ENCODE data around the gene BCAT1.
"Not testable (repeated sequence)": the region's sequence is repeated elsewhere in the genome, so short reads cannot be mapped to it uniquely, and the experiment has no call there.

The BCAT1 gene

GRCh38 chr12:24956351-24956750, 7.5 kb upstream of the BCAT1 start:
- DNase-seq = not testable (repeated sequence)

GRCh38 chr12:24955853-24956252, 7.0 kb upstream of the BCAT1 start:
- no peak for DNase-seq

DNA sequence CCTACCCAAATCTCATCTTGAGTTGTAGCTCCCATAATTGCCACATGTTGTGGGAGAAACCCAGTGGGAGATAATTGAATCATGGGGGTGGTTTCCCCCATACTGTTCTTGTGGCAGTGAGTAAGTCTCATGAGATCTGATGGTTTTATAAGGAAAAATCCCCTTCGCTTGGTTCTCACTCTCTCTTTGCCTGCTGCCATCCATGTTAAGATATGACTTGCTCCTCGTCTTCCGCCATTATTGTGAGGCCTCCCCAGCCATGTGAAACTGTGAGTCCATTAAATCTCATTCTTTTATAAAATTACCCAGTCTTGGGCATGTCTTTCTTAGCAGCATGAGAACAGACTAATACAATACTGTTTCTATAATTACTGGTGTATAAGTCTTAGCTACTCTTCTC, 6.5 kb upstream of the BCAT1 start:
- DNase-seq = no peak

GRCh38 chr12:24954261-24954660, 5.4 kb upstream of the BCAT1 start:
- DNase-seq = no peak

DNA sequence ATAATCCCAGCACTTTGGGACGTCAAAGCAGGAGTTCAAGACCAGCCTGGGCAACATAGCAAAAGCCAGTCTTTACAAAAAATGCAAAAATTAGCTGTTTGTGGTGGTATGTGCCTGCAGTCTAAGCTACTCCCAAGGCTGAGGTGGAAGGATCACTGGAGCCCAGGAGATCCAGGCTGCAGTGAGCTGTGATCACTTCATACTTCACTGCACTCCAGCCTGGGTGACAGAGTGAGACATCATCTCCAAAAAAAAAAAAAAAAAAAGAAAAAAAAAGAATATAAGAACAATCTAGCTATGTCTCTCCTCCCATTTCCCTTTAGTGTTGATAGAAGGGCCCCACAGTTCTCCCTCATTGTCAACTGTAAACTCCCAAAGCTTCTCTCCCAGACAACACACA, 3.5 kb upstream of the BCAT1 start:
- DNase-seq = no peak

- no peak for DNase-seq
Measured at GRCh38 chr12:24950231-24950834, 1.4 kb upstream of the BCAT1 start.

GRCh38 chr12:24948420-24948756, 513 bp downstream of the BCAT1 start:
- DNase-seq = no peak

DNA sequence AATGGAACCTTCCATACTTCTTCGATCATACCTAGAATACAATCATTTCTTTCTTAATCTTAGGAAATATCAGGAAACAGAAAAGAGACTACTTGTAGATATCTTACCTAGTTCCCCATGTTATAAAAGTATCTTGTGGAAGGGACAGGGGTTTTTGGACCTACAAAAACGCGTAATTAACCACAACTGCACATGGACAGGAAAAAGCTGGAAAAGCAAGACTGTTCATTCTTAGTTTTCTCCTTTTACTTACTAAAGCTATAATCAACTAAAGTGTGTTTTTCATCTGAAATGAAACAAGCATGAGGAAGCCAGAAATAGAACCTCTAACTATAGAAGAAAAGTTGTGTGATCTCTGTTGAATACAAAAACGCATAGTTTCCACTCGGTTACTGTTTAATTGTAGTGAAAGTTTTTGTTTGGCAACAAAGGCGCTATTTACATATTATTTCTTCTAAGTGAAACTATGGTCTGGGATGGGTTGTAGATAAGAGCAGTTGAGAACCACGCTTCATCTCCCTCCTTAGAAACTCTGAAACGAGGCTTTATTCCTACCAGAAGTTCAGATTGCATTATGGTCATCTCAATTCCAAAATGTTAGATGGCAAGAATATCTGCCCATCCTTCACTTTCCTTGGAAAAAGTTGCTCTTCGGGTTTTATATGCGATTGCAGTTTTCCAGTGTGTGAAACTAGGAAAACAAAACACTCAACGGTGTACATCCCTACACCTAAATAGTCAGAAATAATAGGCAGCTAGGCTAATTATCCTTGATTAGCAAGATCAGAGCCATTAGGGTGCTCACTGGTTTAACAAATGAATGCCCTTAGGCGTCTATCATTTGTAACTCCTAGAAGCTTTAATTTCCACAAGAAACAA, 1.1 kb downstream of the BCAT1 start:
- DNase-seq = no peak

DNA sequence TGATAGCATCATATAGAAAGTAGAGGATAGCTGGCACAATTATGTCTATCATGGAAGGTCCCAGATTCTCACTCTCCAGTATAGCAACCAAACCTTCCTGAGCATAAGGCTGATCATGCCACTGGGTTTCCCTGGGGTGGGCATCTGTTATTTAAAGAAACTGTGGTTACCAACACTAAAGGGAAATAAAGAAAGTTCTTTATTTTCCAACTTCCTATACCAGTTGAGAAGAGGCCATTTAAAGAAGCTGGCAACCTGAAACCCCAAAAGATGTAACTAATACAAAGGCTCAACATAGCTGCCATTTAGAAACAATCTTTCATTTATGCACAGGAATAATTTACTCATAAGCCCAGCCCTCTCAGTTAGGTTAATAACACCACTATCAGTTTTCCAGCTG, 3.1 kb downstream of the BCAT1 start:
- no peak for DNase-seq

DNA sequence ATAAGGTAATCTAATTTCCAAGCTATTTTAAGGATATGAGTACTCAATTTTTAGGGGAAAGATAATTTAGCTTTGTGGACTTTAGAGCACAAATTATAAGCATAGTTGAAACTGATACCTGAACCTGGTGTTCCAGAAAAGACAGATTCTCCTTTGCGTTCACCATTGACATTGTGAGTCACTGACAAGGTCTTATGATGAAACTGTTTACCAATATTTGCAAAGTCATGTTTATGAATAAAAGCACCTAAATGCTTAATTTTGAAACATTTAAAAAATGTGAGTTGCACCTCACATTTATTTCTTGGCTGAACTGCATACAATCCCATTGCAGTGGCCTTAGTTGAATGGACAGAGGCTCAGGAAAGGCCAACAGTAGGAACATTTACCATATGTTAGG, 3.9 kb downstream of the BCAT1 start:
- no peak for DNase-seq

- no peak for DNase-seq
Measured at GRCh38 chr12:24944601-24944975, 4.3 kb downstream of the BCAT1 start.

- DNase-seq = no peak
Measured at GRCh38 chr12:24943947-24944600, 4.8 kb downstream of the BCAT1 start.

DNA sequence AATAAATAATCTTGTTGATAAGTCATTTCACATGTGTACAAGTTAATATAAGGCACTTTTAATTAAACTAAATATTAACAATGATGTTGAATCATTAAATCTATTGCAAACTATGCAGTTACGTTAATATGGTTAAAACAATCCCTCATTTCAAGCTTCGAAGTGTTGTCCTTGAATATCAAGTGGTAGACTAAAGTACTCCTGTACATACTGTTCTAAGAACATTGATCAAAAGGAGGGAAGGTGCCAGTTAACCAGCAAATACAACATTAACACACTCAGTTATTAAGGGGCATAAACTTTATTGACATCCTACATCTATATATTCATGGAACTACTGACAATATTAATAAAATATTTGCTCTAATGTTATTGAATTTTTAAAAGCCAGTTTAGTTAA, 8.7 kb downstream of the BCAT1 start:
- DNase-seq = no peak

DNA sequence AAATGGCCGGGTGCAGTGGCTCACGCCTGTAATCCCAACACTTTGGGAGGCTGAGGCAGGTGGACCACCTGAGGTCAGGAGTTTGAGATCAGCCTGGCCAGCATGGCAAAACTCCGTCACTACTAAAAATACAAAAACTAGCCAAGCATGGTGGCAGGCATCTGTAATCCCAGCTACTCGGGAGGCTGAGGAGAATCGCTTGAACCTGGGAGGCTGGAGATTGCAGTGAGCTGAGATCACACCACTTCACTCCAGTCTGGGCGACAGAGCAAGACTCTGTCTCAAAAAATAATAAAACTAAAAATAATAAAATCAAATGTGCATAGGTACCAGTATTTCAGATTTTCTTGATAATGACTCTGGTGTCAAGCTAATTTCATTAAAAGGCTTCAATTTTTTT, 9.3 kb downstream of the BCAT1 start:
- DNase-seq = not testable (repeated sequence)

- DNase-seq = no peak
Measured at GRCh38 chr12:24938341-24938740, 10.6 kb downstream of the BCAT1 start.

GRCh38 chr12:24937553-24938244, 11.2 kb downstream of the BCAT1 start:
- no peak for DNase-seq

DNA sequence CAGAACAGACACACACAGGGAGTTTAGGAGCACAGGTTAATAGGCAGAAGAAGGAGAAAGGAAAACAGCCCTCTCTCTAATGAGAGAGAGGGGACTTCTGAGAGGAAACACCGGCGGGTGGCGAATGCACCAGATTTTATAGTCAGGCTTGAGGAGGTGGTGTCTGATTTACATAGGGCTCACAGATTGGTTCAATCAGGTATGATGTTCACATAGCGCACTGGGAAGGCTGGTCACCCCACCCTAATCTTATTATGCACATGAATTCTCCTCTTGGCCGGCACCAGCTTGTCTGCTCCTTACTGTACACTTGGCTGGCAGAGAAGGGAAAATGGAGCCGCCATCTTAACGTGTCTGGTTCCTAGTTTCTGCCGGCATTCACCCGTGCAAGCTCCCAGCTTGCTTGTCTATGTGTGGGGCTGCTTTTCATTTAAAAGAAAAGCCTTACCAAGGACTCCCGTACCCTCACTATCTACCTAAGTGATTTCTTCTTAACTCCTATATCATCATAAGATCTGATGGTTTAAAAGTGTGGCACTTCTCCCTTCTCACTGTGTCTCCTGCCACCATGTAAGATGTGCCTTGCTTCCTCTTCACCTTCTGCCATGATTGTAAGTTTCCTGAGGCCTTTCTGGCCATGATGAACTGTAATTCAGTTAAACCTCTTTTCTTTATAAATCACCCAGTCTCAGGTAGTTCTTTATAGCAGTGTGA, 15.1 kb downstream of the BCAT1 start:
- no peak for DNase-seq

DNA sequence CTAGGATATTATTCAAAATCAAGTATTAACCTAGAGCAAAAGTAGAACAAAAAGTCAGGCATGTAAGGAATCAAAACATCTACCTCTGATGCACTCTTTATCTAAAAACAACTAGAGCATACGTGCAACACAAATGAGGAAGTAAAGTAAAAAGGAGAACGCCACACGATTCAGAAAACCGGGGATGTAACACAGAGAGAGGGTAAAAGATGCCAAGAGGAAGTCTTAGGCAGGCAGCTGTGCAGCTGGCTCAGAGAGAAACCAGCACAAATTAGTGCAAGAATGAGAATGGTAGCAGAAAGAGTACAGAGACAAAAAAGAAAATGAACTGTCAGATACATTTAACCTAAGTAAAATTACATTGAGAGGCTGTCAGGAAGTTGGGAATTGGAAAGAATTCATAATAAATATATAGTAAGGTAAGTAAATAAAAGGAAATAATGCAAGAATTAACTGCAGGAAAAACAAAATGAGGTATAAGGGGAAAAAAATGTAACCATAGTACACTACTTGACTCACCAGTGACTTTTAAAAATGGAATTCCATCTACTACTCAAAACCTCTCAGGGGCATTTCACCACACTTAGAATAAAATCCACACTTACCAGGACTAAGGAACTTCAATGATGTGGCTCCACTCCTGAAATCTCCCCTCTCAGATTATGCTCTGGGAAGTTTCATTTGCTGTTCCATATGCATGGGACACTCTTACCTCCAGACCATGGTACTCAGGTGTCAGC, 17.1 kb downstream of the BCAT1 start:
- no peak for DNase-seq

DNA sequence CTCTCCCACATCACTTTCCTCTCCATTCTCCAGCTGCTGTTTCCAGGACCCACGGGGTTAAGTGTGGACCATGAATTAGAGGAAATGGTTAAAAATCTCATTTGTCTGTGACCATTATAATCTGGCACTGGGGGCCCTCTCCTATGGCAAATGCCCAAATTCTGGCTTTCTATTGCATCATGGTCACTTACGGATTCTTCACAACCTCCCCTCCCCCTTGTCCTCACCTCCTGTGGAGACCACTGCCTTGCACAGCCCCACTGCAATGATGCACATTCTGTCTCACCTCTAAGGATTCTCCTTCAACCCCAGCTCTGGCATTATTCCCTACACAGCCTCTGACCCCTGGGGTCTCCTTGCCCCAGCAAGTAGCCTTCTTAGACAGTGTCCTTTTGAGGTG, 18.9 kb downstream of the BCAT1 start:
- no peak for DNase-seq

DNA sequence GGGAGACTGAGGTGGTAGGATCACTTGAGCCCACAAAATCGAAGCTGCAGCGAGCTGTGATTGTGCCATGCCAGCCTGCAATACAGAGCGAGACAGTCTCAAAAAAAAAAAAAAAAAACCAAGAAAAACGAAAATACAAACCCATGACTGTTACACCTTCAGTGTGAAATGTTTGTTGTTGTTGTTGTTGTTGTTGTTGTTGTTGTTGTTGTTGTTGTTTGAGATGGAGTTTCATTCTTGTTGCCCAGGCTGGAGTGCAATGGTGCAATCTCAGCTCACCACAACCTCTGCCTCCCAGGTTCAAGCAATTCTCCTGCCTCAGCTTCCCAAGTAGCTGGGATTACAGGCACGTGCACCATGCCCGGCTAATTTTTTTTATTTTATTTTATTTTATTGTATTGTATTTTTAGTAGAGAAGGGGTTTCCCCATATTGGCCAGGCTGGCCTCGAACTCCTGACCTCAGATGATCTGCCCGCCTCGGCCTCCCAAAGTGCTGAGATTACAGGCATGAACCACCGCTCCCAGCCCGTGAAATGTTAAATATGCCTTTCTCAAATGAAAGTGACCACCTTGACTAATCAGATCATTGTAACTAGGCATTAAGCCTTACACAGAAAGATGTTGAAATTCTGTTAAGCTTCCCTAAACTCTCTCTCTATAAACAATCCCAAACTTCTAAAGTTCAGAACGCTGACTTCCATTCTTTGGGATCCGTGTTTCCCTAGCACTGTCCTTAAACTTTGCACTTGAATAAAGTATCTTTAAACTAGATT, 20.2 kb downstream of the BCAT1 start:
- DNase-seq = not testable (repeated sequence)

DNA sequence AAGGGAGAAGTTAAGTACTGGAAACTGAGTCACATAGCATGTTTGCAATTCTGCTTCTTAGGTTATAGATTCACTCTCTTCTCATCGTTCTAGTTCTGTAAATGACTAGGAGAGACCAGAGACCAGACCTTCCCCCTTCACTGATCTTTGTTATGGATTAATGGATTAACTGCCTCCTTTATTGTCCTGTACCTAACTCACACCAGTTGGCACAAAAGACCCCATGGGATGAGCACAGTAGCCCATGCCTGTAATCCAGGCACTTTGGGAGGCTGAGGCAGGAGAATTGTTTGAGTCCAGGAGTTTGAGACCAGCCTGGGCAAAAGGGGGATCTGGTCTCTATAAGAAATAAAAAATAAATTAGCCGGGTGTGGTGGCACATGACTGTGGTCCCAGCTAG, 20.8 kb downstream of the BCAT1 start:
- no peak for DNase-seq

Data from NCI-H1417 treated with DMSO at 0.1 percent for 48 hours (cell line).